ENCODE measurements around the gene CAPSL.
"Not testable (repeated sequence)": the region's sequence is repeated elsewhere in the genome, so short reads cannot be mapped to it uniquely, and the experiment has no call there.

The CAPSL gene

GRCh38 chr5:35904443-35905132, 33.8 kb downstream of the CAPSL start:
- DNase-seq: no peak

DNA sequence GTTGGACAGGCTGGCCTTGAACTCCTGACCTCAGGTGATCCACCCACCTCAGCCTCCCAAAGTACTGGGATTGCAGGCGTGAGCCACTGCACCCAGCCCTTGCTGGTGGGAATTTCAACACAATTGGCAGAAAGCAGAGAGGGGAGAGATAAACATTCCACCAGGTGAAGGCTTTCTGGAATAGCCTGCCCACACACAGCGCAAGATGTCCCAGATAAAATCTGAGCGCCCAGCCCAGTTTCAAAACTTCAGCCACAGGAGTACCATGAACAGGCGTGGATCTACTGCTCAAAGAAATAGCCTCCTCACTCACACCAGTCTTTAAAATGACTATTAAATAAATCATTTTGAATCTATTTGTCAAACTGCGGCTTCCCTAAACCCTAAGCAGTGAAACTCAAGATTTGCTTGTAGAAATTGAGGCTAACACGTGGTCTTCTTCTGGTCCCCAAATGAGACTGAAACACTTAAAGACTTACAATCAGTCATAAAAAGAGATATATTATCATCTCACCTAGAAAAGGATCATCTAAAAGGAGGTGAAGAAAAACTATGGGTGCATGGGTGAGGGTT, 34.7 kb downstream of the CAPSL start:
- DNase-seq: no peak

GRCh38 chr5:35902046-35902672, 36.3 kb downstream of the CAPSL start:
- DNase-seq: no peak

- no peak for DNase-seq
These were observed 37.3 kb downstream of the CAPSL start for GRCh38 chr5:35900972-35901695.

DNA sequence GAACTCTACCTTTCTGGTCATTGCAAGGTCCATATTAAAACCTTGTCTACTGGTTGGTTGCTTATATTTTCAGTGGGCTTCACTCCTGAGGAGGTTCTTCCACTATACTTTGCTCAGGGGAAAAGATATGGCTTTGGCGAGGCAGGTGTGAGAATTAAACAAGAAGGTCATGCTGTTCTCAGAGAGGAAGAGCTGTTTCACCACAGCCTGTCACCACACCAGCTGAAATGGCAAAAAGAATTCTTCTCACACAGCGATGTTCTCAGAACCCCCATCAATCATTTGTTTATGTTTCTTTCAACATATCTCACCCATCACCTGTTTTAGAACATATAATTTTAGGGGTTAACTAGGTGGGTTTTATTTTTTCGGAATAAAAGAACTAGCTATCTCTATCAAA, 38.6 kb downstream of the CAPSL start:
- no peak for DNase-seq

- no peak for DNase-seq
These were observed 39.3 kb downstream of the CAPSL start for GRCh38 chr5:35898952-35899660.

GRCh38 chr5:35894131-35894530, 44.3 kb downstream of the CAPSL start:
- no peak for DNase-seq

DNA sequence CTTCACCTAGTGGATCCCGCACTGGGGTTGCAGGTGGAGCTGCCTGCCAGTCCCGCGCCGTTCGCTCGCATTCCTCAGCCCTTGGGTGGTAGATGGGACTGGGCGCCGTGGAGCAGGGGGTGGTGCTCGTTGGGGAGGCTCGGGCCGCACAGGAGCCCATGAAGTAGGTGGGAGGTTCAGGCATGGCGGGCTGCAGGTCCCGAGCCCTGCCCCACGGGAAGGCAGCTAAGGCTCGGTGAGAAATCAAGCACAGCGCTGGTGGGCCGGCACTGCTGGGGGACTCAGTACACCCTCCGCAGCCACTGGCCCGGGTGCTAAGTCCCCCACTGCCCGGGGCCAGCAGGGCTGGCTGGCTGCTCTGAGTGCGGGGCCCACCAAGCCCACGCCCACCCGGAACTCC, 45.6 kb downstream of the CAPSL start:
- DNase-seq: not testable (repeated sequence)

DNA sequence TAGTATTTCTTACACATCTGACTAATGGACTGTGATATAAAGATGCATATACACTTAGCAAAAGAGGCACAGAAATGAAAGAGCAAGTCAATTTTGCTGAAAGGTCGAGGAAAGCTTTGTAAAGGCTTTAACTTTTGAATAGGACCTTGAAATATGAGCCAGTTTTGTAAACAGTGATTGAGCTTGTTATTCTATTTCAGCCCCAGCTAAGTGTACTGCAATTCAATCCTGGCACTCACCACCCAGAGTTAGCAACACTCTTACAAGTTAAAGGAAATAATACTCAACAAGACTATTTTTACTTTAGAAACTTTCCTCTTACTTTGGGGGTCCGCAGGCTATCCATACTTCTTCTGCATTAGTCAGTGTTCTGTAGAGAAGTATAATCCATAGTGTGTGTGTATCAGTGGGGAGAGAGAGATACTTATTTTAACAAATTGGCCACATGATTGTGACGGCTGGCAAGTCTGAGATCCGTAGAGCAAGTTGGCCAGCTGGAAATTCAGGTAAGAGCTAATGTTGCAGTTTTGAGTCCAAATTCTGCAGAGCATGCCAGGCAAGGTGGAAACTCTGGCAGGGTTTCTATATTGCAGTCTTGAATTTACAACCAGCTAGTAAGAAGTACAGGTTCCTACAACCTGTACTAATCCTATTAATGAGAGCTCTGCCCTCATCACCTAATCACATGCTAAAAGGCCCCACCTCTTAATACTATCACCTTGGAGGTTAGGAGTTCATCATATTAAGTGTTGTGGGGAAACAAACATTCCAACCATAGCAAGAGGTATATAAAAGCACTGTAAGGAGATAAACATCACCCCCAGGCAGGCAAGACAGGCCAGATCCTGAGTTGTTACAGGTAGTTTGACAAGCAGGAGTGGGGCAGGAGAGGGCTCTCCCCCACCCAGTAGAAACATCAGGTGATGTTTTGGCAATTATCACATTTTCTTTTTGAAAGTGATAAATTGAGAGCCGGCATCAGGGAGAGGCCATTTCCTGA, 48.1 kb downstream of the CAPSL start:
- DNase-seq: no peak

DNA sequence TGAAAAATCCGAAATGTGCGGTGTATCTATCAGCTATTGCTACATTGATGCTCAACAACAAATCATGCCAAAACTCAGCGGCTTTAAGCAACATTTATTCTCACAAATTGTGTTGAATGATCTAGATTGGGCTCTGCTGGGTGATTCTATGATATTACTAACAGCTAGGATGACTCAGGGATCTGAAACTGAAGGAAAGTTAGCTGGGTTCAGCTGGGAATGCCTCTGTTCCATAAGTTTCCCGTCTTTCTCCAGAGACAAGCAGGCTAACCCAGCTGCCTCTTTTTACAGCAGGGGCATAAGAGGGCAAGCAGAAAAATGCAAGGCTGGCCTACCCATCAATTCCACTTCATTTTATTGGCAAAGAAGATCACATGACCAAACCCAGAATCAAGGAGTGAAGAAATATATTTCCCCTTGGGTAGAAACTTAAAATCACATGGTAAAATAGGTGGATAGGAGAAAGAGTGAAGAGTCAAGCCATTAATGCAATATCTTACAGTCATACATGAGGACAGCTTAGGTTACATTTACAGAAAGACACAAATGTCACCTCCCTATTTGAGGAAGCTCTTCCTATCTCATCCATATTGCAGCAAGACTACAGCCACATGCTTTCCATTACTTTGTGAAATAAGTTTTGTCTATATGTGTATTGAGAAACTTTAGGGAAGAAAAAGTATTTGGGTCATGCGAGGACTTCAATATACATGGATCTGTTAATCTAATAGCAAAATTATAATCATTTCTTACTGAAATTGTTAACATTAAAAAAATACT, 50.9 kb downstream of the CAPSL start:
- DNase-seq: no peak

- DNase-seq: no peak
These were observed 52.0 kb downstream of the CAPSL start for GRCh38 chr5:35886381-35886780.

DNA sequence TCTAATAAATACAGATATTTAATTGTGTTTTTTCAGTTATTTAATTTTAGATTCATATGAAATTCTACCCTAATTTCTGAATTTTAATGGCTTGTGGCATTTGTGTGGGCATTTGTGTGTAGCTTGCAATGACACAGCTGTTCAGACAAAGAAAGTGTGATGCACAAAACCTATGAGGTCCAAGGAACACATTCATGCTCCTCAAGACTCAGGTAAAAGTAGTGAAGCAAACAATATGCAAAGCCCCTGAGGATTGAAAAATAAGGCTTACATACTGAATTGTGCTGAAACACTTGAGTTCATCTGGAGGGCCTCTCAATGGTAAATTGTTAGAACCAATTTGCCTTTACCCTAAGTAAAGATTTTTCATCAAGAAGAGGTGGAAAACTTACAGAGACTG, 53.6 kb downstream of the CAPSL start:
- DNase-seq: no peak

DNA sequence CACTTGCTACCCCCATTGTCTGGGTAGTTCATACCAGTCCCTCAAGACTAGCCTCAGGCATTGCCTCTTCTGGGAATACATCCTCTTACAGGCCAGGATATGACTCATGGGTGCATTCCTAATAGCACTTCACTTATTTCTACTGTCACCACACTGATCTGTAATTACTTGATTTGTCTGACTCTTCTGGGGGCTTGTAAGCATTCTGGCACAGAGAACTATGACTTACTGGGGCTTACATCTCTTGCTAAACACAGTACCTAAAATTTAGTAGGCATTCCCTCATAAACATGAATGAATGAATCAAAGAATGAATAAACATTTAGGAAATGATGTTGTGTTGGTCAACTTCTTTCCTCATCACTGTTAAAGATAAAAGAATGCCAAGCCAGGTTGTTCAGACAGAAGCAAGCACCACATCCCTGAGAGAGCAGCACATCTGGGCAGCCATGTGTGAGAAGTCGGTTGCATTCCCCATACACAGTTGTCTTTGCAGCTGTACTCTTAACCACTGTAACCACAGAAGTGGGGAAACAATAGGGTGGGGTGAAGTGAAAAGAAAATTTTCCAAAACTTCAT, 54.1 kb downstream of the CAPSL start:
- peak; percentile 7 for DNase-seq

- DNase-seq: no peak
These were observed 56.7 kb downstream of the CAPSL start for GRCh38 chr5:35881758-35882157.

DNA sequence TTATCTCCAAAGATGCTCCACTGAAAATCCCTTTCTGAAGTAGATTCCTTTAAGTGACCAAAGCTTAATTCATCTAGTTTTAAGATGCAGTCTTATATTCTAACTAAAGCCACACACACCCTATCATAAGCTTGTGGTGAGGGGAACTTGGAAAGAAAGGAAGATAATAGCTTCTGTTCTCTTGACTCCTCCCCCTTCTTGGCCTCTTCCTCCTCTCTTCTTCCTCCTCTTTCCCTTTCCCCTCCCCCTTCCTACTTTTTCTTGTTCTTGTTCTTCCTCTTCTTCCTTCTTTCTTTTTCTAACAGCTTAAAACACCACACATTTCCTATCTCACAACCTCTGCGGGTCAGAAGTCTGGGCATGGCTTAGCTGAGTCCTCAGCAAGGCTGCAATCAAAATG, 58.3 kb downstream of the CAPSL start:
- no peak for DNase-seq

GRCh38 chr5:35879649-35880048, 58.8 kb downstream of the CAPSL start:
- DNase-seq: no peak

DNA sequence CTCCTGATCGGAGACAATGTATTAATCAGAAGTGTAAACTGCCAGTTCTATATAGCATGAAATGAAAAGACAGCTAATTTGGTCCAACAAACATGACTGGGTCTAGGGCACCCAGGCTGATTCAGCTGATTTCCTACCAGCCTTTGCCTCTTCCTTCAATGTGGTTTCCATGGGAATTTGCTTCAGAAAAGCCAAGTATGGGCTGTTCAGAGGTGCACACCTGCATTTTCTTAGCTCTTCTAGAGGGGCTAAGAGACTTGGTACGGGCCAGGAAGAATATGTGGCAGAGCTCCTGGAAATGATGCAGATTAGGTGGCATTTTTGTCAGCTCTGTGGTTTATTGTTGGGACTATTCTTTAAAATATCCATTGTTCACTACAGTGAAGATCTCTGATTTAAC, 59.3 kb downstream of the CAPSL start:
- DNase-seq: no peak

DNA sequence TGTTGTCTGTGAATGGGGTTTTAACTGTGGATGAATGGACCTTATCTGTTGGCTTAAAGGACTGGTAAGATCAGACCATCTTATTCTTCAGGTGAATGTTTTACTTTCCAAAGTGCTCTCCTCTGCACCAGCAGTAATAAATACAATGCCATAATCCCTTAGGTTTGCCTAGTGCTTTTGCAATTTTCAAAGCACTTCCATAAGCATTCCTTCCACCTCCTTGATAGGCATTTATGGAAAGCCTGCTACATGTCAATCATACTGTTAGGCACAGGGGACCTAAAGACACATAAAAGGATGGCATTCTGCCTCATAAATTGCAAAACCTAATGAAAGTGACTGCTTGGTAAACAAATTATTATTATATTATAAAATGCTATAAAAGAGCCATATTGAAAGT, 60.3 kb downstream of the CAPSL start:
- DNase-seq: no peak

DNA sequence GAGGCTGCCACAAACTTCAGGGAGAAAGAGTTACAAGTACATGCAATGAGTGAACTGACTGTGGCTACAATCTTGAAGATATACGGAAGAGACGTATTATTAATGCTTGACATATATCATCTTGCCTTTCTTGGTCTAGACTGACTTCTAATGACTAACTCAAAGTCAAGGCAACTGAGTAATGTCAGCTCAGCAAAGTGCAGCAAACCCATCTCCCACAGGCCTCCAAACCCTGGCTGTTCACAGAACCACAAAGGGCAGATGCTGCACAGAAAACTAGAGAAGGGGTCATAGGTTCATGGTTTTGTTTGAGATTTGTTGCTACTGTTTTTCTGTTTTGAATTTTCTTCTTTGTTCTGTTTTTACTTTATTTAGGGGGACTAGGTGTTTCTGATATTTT, 60.8 kb downstream of the CAPSL start:
- no peak for DNase-seq

- DNase-seq: no peak
These were observed 61.5 kb downstream of the CAPSL start for GRCh38 chr5:35876922-35877321.

DNA sequence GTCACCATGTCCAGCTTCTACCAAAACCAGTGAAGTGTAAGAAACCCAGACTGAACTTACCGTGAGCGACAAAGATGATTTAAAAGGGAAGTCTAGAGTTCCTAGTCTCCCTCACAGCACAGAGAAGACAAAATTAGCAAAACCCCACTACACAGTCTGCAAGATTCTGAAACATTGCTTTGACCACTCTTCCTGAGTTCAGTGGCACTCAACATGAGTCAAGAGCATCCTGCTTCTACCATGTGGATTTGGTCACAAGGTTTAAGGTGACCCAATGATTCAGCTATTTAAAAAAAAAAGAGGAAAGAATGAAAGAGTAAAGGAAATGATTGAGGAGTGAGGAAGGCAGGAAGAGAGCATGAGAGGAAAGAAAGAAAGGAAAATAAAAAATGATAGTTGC, 62.0 kb downstream of the CAPSL start:
- DNase-seq: no peak

Measured in KG1 (cell line).